Femur (tissue), 1 donor: ENCODE results near the gene COL4A1.

Experiments used
- DNase-seq: peaks from one replicate; pipeline ENCODE4 v3.0.0-alpha.2; 2017

Gene COL4A1

DNA sequence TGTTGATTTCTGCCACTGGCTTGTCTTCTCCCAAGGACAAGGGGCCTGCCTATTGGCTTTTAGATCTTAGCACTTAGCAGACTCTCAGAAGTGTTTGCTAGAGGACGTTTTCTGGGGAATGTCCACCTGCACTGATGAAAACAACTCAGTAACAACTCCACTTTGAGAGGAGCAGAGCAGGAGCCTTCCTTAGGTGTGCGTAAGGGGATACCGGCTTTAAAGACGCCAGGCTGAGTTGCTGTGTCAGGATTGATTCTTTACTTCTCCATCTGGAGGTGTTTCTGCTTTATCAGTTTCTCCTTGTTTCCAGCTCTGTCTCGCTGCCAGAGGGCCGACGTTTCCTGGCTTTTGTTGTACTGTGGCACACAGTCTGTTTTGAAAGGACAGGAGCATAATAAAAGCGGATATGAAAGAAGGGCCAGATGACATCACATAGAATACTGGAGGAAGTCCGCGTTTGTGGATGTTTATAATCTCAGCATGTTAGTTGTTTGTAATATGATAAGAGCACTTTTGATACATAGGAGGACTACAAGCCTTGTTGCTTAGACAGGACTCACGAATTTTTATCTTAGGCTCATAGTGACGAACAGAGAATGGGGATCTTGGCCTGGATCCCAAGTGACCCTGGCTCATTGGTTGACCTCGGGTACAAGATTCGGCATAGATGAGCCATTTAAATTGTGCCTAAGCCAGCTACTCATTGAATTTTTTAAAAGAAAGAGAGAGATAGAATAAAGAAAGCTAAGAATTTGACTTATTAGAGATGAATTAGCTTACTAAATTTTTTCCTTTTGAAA, 34.7 kb upstream of the COL4A1 start:
- DNase-seq = no peak

DNA sequence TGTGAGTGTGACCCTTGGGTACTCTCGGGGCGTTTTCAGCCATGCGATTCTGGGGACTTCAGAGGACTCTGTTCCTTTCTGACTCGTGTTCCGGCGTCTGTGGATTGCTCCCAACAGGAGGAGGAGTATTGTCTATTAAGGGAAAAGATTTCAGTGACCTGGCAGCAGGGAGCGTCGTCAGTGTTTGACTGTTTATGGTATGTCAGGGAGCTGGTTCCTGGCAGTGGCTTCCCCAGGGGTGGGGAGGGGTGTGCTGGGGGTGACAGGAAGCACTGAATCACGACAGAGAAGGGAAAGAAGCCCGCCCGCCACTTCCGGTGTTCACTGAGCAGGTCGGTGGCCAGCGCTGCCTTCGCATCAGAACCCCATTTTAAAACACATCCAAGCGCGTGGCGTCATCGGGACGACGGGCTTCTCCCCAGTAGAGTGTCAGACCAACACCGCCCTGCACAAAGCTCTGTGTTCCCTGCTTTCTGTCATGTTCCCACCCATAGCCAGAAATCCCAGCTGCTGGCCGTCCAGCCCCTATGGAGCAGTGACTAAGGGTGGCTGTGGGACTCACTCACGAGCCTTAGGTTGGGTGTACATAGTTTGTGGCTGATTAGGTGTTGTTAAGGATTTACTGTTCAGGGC, 34.0 kb upstream of the COL4A1 start:
- DNase-seq = peak; percentile 79

DNA sequence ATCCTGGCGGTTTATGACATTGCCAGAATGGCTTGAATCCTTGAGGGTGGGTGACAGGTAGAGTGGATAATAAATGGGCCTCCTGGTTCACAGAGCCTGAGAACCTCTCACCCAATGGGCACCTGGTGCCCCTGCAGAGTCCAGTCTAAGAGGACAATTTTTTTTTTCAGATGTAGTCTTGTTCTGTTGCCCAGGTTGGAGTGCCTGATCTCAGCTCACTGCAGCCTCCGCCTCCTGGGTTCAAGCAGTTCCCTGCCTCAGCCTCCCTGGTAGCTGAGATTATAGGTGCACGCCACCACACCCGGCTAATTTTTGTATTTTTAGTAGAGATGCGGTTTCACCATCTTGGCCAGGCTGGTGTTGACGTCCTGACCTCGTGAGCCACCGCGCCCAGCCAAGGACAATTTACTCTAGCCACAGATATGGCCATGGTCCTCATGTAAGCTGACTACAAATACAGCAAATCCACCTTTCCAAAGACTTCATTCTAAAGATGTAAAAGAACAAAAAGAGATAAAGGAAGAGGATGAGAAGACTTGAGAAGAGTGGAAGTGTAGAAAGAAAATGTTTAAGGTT, 33.1 kb upstream of the COL4A1 start:
- no peak for DNase-seq

DNA sequence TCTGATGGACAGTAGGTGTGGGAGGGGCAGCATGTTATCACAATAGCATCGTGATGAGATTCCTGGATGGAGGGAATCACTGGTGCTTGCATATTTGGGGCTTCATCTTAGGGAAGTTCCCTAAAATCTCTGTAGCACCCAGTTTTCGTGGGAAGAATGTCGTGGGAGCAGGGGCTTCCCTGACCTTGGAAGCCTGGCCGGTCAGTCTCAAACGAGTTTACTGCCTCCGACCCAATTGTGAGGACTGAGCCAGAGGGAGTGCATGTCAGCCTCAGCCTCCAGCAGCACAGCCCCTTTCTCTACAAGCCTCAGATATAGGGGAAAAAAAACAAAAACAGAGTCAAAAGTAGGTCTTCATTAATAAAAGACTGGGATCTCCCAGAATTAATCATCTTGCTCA, 32.3 kb upstream of the COL4A1 start:
- DNase-seq = no peak

DNA sequence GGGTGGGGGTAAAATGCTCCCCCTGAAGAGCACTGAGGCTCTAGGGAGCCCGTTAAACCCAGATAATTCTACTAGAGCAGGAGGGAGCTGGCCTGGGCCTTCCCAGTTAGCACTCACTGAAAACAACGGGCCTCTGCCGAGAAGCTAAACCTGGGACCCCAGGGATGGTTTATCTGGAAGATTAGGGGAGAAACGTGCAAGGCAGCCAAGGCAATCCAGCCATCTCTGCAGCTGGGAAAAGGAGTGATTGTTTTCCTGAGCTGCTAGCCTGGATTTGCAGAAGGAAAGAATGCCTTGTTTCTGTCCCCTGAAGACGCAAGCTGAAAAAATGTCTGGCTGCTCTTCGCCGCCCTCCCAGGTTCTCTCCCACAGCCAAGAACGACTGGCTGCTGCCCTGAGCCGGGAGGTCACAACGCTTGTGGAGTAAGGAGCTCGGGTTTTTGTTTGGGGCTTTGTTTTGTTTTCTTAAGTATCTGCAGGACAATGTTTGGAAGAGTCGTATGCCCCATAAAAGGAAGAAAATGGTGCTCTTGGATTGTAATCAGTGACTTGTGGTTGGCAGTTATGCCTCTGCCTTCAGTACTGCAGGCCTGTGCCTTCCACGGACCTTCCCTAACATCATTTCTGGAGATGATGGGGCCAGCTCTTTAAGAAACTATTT, 31.6 kb upstream of the COL4A1 start:
- peak; percentile 89 for DNase-seq

DNA sequence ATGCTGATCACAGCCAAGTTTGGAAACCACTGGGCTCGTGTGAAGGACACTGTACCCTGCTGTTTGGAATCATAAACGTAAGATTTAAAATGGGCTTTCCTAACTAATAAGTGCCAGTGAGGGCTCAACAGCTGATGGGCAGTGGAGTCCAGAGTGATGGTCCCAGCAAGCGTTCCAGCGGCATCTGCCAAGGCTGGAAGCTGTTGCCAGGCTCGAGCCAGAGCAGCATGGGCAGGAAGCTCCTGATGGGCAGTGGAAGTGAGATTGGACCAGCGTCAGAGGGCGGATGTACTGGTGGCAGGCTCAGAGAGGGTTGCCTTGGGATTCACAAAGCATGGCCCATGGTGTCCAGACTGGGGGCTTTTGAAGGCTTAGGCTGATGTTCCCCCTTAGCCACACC, 30.3 kb upstream of the COL4A1 start:
- DNase-seq = peak; percentile 62

DNA sequence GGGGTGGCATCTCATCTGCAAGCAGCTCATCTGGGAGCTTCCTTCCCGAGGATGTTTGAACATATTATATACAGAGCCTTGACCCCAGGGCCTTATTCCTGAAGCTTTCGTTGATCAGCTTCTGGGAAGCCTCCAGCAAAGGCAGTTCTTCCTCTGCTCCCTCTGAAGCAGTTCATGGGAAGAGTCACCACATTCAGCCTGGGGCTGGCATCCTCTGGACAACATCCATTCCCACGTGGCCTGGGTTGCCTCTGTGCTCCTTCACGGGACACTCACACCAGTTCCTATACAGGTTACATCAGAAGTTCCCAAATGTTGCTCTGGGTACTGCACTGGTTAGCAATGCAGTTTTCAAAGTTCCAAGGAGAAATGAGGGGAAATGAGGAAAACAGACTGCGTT, 29.7 kb upstream of the COL4A1 start:
- DNase-seq = no peak

DNA sequence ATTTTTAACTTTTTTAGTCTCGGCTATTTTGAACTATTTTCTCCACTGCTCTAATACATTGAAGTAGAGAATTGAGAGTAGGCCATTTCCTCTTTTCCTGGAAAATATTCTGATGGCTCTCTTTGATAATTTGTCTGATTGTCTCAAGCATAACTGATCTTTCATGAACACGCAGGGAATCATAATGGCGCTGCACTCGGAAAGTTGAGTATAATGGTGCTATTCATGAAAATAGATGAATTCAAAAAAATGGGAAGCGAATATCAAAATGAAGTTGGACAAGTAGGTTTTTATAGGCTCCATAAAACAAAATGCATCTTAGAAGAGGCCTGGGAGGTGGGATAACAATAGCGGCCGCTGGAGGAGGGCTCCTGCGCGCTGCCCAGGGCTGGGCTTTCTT, 29.2 kb upstream of the COL4A1 start:
- no peak for DNase-seq

DNA sequence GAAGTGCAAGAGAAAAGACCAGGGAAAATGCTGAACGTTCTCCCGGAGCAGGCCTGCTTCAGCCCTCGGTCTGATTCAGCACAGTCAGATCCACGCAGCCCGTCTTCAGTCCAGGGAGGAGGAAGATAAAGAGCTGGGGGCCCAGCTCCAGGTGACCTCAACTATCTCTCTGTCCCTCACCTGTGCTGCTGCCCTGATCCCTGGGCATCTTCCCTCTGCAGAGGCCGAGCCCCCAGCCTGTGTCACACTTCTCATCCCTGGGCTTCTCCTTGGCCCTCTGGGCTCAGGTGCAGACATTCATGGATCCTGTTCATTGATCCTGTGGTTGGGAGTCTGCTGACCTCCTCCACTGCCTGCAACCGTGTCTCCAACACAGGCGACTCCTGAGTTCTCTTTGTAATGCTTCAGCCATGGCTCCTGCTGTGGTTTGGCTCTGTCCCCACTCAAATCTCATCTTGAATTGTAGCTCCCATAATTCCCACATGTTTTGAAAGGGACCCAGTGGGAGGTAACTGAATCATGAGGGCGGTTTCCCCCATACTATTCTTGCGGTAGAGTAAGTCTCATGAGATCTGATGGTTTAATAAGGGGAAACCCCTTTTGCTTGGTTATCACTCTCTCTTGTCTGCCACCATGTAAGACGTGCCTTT, 28.0 kb upstream of the COL4A1 start:
- no peak for DNase-seq

DNA sequence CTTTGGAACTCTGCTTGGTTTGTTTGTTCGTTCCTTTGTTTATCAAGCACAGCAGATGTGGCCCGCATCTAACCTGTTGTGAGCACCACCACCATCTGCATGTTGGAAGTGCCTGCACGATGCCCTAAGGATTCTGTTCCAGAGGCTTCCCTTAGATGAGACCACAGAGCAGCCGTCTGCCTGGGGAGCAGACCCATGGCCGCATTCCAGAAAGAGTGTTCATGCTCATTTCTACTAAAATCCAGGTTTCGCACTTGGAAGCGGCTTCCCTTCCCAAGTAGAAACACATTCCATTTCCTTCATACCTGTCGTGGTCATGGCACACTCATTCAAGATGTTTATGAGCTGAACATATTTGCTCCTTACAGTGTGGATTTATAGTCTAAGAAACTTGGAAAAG, 27.3 kb upstream of the COL4A1 start:
- no peak for DNase-seq

DNA sequence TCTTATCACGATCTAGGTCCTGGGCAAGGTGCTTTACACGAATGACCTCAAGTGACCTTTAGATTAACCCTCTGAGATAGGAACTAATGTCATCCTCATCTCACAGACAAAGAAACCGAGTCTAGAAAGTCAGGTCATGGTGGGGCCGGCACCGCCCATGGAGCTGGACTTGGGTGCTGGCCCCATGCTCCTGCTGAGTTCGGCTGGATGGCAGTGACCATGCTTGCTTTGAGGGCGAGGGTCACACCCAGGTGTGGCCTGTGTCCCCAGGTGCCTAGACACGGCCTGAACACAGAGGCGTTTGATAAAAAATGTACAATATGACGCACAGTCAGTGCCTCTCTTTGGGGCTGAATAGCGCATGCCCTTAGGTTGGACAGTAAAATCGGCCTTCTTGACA, 26.9 kb upstream of the COL4A1 start:
- DNase-seq = no peak

DNA sequence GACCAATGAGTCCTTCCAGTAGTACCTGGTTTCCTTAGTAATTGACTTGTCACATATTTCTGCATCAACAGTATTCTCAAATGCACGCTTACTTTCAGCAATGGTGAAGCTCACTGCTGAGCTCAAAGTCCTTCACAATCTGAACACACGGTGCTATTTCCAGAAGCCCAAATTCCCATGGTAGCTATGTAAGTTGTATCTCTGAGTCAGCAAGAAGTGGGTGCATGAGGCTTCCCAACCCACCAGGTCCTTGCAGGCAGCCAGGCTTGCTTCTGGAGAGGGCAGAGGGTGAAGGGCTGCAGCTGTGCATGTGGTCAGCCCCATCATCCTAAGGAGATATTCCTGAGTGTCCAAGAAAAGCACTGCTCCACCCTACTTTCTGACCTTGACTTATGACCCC, 25.8 kb upstream of the COL4A1 start:
- no peak for DNase-seq

DNA sequence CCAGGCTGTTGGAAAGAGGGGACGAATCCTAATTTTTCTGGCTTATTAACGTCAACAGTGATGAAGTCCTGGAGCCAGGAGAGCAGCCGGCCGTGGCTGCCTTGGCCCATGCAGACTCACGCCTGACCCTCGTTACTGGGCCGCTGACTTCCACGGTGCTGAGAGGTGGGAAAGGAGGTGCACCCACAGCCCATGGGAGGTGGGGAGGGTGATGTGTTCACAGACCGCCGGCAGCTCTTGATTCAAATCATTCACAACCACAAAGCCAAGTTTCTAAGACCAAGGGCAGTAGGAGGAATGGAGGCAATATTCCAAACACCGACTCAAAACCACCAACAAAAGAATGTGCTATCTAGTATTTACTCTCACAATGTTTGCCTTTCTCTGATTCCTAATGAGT, 24.4 kb upstream of the COL4A1 start:
- DNase-seq = no peak

DNA sequence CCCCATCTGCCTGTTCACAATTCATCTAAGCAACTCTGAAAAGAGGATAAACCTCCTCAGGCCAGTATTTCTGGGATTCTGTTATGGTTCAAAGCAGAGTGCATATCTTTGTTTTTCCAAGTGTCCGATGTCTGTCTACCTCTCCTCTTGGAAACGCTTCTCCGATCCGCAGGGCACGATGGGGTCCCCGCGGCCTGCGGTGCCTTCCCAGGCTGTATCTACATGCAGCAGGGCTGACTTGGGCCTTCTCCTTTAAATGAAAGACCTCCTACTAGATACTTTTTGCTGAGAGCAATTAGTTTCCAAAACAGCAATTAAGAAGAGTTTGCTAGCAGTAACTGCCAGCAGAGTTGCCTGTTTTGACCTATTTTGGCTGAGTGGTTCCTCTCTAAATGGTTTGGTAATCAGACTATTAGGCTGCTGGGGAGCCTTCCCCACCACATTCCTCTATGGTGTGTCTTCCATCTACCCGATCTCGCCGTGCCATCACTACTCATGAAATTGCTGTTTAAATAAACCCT, 23.6 kb upstream of the COL4A1 start:
- DNase-seq = no peak

DNA sequence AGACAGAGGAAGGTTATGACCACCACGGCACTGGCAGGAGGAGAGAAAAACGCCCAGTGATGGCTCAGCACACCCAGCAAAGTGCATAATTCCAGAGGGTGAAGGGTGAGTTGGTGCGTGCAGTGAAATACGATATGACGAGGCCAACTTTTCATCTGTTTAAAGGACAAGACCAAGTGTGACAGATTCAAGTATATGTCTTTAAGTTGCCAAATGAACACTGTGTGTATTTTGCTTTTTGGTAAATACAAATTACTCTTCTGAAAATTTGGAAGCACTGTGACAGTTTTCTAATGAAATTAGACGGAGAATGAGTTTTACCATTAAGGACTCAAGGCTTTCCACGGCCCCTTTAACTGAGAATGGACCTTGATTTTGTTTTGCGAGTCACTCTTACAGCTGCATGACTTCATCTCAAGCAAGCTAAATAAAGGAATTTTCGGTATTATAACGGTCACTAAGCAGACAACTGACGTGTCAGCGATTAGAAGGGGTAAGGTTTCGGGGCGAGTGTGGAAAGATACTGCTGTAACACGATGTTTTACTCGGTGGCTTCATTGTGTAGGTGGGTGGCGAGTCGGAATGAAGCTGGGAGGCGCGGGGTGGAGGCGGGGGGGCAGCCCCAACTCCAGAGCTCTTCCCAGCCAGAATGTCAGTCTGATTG, 23.0 kb upstream of the COL4A1 start:
- no peak for DNase-seq

DNA sequence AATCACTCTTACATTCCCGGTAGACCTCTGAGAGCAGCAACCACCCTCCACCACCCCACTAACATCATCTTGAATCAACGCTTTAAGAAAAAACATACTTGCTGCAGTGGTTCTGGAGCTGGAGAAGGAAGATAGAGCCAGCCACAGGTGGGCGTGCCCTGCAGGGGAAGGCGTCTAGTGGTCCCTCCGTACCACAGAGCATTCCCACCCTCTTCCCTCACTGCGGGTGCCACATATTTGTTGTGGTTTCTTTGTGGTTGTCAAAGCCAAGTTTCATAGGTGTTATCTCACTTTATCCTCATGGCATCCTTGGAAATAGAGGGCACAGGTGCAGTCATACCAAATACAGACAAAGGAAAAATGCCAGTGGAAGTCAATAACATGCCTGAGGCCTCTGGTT, 22.3 kb upstream of the COL4A1 start:
- DNase-seq = no peak

DNA sequence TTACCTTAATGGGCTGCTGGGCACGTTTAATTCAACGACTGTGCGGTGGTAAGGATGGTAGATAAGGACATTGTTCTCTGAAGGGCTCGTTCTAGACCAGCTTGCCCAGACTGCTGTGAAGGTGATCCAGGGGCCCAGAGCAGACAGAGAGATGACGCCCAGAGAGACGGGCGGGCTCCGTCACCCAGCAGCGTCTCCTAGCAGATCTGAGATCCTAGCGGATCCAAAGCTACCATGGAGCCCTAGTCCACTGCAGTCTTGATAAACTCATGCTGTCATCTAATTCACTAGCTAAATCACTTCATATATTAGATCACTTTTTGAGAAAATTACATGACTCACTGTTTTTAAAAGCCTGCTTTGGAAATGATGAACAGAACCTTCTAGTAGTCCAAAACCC, 21.6 kb upstream of the COL4A1 start:
- no peak for DNase-seq

DNA sequence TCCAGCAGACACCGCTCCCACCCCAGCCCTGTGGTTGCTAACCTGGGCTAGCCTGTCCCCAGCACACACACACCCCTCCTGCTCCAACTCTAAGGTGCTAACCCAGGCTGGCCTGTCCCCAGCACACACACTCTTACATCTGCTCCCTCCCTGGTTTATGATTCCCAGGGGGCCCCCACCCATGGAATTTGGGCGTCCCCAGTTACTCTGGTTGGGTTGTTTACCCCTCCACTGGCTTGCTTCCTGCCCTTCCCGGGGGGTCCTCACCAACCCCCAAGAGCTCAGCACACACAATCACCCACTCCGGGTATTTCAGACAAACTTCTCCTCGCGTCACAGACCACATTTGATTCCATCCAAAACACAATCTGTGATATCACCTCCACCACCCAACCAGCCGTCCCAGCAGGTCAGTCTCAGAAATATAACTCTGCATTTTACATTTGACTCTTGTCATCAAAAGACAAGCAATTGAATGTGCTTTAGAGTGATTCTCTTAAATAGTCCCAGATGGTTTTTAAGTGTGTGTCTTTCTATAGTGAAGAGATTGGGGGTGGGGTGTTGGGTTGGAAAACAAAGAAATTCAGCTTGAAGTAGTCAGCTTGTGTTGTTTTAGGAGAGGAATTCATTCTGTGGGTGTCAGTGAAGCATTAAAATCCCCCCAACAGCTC, 20.2 kb upstream of the COL4A1 start:
- DNase-seq = no peak

DNA sequence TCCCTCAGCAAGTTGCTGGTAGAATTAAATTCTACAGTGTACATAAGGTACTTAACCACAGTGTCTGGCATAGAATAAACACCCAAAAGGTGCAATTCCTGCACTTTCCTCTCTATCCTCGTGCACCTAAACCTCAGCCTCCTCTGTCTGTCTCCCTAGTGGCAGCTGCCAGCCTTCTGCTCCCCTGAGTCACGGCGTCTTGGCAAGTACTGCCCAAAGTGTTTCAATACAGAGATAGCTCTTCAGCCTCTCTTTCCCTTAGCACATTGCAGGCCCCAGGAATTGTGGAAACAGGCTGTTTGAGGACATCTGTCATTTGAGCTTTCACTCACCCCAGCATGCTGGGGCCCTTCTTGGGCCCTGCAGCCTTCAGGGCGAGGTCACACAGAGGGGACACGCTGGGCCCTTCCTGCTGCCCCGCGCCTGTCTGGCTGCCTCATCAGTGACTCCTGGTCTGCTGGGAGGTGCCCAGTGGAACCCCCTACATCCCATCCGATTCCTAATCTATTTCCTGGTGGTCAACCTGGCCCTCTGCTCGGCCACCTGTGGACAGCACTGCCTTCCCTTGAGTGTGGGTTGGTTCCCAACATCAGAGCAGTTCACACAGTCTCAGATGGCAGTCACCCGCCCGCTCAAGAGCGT, 19.4 kb upstream of the COL4A1 start:
- no peak for DNase-seq

DNA sequence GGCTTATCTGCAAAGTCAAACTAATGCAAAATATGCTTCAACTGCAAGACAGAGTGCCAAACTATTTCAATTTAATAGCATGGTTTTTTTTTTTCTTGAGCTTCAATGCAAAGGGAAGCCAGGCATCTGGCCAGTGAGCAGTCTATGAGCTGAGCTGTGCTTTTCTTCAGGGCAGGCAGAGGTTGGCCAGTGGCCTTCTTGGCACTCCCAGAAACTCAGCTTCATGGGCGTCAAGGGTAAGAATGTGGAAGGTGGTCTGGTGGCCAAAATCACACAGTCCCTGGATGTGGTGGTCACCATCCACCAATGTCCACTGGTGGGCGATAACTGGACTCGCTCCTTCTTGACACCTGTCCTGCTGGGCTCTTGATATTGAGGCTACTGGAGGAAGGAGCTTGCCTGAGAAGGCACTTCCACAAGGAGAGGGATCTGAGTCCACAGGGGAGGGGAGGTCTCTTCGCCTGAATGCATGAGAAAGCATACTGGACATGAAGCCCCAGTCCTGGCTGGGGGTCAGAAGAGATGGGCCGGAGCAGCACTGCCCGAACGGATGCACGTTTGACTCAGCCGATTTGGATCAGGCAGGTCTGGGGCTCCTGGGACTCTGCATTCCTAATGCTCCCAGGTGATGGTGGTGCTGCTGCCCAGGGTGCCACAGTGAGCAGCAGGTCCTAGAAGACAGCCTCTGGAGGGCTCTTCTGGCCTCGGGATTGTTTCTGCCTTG, 17.2 kb upstream of the COL4A1 start:
- peak; percentile 55 for DNase-seq
